HG03025 (cell line): ENCODE results near the gene PLXDC2.

Source experiments
- ATAC-seq: cut with Tn5 transposase; IDR thresholded peaks from one replicate; pipeline ENCODE4 v1.9.1; 2021; ENCODE audit warnings: mild to moderate bottlenecking, moderate library complexity; ENCODE audit not compliant: unreplicated experiment, low FRiP score

Gene PLXDC2

DNA sequence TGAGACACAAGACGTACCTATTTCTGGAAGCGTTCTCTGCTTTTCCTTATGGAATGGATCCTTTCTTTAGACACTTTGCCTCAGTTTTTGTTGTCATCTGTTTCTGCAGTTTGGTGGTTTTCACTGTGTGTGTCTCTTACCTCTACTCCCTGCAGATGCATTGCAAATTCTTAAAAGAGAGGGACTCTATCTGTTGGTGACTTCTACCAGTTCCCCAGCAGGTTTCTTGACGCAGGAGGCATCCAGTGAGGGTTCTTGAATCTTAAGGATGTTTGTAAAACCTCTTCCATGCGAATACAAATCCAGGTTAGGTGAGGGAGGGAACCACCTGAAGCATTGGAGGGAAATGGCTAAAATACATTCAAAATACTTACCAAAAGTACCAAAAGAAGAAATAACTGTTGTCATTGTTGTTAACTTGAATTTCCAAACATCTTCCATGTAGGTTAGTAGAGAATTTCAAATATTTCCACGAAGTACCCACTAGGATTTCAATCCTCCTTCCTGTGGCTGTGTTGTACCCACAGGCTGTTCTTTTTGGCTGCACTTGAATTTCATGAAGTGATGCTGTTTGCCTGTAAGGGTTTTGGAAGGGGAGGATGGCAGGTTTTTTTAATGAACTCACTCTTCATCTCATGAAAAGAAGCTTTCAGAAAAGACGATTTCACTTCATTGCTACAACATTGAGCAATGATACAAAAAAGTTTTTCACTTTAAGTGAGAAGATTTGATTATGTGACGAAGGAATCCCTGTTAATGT is 32.2 kb downstream of the PLXDC2 start:
- no peak for ATAC-seq

DNA sequence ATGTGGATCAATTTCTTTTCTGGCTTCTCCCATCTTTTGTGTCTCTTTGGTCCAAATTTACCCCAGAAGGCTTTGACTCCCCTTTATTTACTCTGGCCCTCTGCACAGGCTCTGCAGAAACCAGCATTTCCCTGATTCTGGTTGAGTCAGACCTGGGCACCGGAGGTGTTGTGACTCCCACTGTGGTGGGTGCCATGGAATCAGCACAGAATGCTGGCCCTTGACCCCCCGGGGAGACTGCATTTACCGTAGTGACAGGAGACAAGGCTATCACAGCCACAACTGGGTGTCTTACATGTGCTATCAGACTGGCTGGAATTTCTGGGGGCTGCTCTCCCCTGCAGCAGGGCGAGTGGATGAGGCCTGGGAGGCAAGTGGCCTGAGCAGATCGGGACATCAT is 37.6 kb downstream of the PLXDC2 start:
- no peak for ATAC-seq

DNA sequence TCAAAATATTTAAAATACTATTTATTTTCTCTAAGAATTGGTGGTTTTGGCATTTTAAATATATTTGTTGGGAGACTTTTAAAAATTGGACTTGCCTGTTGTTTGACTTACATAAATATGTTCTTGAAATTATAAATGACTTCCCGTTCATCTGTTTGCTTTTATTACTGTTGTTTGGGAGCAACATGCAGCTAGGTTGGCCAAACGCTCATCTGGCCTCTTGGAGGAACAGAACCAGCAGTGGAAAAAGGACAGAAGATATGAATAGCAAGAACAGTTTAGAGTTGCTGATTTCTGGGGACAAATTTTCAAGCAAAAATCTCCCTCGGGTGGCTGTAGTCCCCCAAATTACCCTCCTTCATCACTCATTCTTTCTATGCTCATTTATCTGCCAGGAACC is 41.6 kb downstream of the PLXDC2 start:
- ATAC-seq: no peak

DNA sequence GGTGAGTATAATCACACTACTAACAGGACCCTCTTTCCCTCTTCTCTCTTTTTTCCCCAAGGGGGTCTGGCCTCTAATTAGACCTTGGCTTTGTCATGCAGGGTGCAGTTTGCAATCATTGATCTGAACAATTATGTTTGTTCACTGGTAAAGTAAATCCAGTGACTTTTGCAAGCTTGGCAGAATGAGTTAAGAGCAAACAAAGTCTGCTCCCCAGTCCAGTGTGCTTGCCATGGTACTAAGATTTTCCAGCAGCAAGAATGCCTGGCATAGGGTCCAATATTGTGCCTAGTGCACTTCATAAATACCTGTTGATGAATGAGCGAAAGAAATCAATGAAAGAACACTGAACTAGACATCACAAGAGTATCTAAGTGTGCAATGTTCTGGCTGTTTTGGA is 43.9 kb downstream of the PLXDC2 start:
- no peak for ATAC-seq

DNA sequence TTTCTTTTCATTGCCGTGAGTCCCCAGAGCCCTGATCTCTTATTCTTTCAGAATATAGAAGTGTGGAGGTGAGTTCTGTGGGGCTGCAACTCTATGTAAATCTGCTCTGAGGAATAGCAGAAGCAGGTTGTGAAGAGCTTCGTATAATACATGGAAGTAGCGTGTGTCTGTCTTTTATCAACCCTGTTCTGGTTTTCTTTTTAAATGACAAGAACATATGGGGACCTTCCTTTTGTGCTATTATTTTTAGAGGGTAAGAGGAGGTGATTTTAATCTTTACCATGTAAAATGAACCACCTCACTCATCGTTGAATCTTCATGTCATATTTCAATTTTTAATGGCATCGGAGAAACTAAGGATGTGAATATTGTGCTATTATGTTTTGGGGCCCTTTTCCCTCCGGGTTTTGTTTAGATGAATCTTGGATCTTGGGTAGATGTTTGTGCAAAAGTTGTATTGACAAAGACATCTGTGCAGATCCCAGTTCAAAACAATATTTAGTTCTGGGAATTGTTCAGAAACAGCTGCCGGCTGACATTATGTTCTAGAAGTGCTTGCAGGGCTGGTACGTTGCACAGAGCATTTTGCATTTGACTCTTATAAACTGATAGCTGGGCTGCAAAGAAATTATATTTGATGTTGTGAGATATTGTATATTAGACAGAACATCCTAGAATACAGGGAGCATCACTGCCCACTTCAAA is 46.7 kb downstream of the PLXDC2 start:
- no peak for ATAC-seq

DNA sequence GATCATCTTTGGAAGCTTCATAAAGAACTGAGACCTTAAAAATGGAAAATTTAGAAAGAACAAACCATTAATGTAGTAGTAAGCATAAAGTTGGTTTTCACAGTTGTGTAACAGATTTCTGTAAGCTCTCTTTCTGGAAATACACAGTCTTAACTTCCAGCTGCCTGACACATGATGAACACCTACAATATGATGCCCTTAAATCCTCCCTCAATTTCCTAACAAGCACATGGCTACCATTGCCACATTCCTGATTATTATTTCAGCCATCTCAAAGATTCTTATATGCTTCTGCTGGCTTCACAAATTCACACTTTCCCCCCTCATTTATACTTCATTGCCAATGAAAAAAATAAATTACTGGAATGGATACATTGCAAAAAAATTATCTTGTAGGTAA is 49.4 kb downstream of the PLXDC2 start:
- no peak for ATAC-seq

DNA sequence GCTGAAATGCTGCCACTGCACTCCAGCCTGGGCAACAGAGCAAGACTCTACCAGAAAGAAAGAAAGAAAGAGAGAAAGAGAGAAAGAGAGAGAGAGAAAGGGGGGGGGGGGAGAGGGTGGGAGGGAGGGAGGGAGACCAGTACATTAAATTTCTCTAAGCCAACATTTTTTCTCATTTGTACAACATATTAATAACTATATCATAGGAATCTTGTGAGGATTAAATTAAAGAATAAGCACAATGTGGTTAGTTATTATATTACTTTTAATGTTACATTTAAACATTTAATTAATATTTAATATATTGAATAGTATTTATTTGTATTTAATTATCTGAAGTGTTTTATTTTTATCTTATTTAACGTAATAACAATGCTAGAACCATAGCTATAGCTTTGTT is 53.1 kb downstream of the PLXDC2 start:
- no peak for ATAC-seq

DNA sequence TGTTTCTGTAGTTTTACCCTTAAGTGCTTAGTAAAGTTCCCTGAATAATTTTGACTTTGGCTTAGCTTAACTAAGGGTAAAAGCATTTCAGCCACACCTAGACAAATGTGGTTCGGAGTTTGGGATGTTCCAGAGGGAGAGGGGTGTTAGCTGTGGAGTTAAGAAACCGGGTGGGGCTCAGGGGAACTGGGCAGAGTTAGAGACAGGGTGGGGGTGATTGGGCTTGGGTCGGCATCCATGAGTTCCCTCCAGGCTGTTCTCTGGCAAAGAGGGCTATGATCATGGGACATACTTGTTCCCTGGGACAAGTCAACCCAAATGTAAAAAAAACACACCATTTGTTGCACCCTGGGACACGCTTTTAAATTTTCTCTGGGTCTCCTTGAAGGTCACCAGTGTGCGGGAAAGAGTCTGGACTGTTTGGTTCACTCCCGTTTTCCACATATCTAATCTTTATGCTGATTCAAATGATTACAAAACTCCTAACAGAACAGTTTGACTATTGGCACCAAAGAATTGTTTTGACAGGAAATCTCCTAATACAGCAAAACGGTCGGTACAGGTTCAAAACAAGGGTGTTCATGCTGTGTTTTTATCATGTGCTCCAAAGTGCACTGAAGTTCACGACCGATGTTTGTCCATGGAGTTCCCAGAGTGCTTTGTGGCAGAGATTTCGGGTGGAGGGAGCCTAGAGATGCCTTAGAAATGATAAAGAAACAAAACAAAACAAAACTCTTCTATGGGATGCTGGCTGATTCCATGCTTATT is 56.5 kb downstream of the PLXDC2 start:
- ATAC-seq: no peak

DNA sequence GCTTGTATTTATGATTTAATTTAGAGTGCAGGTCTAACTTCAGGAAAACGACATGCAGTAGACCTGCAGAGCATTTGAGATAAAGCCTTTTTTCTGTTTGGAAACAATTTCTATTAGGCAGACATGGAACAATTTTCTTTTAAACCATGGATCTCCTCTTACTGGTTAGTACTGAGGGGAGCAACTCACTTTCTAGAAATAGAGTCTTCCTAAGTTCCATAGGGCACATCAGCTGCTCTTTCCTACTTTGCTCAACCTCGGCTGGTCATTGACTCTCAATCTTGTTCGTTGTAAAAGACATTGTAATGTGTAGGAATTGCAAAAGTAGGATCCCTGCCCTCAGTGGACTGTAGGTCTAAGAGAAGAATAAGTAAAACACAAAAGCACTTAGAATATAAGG is 58.0 kb downstream of the PLXDC2 start:
- no peak for ATAC-seq

DNA sequence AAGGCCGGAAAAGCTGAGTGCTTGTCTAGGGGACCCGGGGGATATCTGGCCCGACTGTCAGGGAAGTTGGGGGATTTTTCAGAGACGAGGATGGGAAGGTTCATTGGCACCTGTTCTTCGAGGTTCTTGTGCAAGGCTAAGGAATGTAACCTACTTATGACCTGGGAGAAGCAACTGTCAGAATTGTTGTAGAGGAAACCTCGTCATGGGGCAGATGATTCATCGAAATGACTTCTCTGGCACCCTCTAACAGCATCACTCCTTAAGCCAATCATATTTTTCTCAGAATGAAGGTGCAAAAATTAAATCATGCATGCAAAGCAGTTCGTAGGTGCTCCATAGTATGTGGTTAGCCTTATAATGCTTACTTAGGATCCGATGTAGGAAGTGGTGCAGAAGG is 58.6 kb downstream of the PLXDC2 start:
- no peak for ATAC-seq

DNA sequence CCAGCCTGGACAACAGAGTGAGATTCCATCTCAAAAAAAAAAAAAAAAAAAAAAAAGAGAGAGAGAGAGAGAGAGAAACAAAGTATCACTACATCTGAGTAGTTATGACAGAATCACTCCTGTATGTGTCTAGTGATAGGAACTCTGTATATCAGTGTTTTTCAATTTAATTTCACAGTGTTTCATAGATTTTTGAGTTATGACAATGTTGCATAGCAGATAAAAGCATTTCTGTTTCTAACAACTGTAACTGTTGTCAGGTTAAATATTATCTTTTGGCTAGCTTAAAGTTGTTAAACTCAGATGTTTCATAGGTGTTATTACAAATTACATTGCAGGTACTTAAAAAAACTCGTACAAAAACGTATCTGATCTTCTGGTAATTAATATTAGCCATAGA is 60.3 kb downstream of the PLXDC2 start:
- ATAC-seq: no peak

DNA sequence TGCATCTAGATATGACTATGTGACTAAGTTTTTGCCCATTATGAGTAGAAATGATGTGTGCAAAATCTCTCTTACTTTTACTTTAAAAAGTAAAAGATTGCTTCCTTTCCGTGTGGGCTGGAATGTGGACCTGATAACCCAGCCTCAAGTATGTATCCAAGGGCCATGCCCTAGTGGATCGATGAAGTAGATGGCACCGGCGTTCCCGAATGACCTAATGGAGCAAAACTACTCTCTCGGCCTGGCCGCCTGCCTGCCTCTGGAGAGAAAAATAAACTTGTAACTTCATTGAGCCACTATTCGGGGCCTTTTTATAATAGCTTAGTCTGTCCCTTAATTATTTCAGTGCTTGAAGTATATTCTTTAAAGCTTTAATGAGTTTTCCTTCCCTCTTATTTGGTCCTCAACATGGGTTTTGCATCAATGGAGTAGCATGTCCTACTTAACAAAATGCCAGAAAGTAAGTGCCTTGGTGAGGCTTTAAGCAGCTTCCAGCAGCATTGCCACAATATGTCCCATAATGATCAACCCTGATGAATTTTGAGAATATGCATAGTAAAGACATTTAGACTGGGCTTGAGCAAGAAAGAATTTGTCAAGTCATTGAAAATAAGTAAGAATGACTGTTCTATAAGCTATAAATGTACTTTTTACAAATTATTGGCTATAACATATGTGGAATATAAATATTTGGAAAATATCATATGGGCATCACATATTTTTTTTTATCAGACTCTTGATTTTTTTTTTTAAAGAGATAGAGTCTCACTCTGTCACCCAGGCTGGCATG is 61.4 kb downstream of the PLXDC2 start:
- ATAC-seq: no peak

DNA sequence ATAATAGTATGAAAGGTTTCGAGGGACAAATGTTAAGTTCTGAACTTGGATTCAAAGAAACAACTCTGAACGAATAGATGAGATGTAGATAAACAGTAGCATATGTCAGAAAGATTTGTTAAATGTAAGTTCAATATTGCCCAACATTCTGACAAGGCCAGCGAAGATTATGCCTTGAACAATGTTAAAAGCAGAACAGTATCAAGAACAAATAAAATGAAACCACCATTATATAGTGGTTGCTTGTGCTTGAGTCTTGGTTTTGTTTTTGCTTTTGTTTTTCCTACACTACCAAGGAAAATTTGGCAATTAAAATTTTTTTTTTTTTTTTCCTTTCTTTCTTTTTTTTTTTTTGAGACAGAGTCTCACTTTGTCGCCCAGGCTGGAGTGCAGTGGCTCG is 66.4 kb downstream of the PLXDC2 start:
- ATAC-seq: no peak

DNA sequence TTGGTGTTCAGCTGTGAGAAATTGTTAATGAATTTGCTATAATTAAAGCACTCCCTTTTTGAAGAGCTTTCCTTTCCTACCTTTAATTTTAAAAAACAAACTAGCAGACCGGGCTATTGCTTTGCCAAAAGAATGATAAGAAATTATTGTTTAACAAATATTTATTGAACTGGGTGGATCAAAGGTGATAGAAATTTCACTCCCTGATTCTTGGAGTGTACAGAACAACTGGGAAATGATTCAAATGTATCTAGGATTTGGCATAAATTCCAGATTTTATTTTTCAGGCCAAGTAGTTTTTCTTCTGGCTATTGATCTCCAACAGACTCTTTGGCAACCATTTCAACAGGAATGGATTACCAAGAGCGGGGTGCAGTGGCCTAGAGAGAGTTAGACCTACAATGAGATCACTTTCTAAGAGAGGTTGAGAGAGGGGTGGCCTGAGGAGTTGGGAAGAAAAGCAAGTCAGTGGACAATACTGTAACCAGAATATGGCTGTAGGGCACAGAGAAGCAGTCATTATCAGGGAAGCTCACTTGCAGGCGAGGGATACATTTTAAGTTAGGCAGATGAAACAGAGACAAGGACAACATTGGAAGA is 71.9 kb downstream of the PLXDC2 start:
- ATAC-seq: no peak

DNA sequence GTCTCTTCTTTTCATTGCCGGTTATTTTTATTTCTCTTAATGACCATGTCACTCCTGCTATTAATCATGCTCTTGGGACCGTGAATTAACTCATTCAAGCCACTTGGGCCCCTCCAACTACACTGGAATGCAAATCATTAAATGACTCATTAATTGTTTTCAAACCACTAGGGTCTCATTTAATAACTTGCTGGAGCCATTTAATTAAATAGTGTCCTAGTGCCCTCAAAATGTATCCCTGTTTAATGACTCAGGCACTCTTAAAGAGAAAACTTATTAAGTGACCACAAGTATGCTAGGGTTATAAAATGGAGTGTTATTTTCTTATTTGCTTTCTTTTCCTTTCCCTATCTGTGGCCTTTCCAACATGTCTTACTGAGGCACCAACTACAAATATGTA is 73.0 kb downstream of the PLXDC2 start:
- no peak for ATAC-seq

DNA sequence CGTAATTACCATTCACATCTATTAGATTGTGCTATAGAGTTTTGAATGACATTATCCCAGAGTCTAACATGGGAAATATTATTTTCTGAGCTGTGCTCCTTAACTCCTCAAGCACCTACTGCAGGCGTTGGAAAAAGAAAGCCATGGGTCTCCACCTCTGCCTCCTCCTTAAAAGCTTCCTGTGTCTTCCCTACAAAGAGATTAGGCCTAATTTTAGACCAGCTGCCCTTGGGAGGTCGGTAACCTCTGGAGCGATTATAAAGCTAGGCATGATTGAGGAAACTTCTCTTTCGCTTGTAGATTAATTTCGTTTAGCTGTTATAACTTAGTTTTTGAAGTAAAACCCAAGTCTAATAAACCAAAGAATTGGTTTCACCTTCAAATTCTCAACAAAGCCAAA is 75.2 kb downstream of the PLXDC2 start:
- ATAC-seq: no peak

DNA sequence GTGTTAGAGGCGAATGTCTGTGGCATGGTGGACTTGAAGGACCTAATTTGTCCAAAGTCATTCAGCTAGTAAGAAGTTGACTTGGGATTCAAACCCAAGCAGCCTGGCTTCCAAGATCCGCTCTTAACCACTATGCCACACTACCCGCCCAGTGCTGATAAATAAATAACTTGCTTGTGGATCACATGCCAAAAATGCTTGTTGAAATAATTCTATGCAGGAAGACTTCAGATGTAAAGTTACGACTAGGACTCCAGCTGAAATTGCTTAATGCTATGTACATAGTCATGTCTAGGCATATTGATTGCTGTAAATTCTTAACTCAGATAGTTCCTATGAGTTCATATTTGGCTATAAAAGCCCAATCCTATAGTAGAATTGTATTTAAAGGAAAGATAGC is 76.0 kb downstream of the PLXDC2 start:
- no peak for ATAC-seq

DNA sequence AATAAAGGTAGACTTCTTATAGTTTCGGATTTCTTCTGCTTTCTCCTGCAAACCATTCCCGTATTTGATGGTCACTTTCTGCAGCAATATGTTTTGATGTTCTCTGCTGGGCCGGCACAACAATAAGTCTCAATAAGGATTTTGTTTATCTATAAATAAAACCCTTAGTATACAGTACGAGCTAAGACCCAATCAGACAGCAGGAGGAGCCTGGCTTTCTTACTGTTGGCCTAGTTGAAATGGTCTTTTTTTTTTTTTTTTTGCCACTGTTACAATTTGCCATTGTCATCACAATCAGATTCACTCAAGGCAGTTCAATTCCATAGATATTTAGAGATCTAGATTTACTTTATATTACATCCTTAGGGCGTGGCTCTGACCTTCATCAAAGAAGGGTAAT is 76.4 kb downstream of the PLXDC2 start:
- no peak for ATAC-seq

DNA sequence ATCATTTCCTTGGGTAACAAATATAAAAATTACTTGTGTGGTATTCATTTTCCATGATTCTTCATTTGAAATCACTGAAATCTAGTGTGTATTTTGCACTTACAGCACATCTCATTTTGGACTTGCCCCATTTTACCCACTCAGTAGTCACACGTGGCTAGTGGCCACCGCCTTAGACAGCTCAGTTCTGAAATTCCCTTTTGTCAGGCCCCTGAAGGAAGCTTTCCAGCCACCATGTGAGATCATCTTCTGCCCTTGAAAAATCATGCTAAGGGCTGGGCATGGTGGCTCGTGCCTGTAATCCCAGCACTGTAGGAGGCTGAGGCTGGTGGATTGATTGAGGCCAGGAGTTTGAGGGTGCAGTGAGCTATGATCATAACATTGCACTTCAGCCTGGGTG is 79.3 kb downstream of the PLXDC2 start:
- no peak for ATAC-seq

DNA sequence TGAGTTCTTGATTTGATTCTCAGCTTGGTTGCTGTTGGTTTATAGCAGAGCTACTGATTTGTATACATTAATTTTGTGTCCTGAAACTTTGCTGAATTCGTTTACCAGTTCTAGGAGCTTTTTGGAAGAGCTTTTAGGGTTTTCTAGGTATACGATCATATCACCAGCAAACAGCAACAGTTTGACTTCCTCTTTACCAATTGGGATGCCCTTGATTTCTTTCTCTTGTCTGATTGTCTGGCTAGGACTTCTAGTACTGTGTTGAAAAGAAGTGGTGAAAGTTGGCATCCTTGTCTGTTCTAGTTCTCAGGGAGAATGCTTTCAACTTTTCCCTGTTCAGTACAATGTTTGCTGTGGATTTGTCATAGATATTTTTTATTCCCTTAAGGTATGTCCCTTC is 86.2 kb downstream of the PLXDC2 start:
- ATAC-seq: no peak
